GM18861 (cell line): ENCODE data around the gene PUS1.

Experiments
- ATAC-seq: cut with Tn5 transposase; IDR thresholded peaks from one replicate; pipeline ENCODE4 v1.9.1; 2021; ENCODE audit not compliant: unreplicated experiment

The PUS1 gene

DNA sequence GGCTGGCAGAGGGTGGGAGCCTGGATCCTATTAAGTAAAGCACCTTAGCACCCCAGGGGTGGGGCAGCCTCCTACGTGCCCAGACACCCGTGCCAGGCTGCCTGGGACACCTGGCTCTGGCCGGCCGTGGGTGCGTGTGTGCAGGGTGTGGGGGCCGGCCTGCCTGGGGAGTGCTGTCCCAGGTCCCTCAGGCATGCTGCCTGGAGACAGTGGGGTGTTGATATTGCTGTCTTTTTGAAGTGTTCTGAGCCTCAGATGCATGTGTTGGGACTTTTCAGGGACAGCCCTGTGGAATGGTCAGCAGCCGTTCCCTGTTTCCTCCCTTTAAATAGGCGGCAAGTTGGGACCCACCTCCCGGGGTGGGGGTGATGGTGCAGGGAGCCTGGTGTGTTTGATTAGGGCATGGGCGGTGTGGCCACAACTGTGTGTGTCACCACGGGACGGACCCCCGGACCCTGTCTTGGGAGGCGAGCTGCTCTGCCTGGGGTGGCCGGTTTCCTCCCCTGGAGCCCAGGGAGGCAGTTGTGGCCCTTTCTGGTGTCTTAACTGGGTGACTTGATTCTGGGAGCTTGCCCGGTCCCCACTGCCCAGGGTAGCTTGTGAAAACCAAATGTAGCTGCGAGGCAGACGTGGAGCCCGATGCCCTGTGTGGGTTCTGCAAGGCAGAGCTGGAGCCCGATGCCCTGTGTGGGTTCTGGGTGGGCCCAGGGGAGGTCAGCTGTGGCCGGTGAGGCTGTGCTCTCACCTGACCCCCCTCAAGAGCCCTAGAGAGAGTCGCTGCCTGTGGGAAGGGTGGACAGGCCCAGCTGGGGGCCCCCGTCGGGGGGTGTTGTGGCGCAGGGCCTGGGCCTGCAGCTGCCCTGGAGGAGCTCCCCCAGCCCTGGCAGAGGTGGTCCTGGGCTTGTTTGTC is 26.5 kb upstream of the PUS1 start:
- no peak for ATAC-seq

DNA sequence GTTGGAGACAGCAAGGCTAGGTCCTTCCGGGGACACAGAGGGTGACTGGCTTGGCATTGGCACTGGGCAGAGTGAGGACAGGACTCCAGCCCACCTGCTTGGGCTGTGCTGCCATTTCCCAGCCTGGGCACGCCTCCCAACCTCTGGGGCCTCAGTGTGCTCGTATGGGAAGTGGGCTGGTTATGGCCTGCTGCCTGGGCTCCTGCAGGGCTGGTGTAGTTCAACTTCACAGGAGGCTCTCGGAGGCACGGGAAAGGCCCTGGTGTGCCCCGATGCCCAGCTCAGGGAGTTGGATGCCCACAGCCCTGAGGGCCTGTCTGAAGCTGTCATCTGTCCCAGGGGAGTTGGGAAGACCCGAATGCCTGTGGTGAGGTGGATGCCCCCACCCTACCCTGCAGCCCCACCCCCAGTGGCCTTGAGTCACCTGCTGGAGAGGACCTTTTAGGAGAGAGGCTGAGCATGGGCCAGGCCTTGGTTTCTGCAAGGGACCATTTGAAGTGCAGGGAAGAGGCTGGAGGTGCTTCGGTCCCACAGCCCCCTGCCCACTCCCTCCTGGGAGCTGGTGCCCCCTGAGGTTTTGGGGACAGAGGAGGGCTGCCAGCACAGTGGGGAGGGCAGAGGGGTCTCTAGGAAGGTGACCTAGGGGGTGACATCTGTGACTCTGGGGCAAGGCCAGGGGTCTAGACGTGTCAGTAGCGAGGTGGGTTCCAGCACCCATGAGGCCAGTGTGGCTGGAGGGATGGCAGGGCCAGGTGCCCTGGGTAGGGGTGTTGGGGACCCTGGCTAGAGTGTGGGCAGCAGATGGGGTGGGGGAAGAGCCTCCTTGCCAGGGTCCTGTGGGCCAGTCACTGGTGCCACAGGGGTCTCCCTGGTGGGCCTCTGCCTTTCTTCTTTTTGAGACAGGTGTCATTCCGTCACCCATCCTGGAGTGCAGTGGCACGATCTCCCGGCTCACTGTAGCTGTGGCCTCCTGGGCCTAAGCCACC is 25.5 kb upstream of the PUS1 start:
- no peak for ATAC-seq

DNA sequence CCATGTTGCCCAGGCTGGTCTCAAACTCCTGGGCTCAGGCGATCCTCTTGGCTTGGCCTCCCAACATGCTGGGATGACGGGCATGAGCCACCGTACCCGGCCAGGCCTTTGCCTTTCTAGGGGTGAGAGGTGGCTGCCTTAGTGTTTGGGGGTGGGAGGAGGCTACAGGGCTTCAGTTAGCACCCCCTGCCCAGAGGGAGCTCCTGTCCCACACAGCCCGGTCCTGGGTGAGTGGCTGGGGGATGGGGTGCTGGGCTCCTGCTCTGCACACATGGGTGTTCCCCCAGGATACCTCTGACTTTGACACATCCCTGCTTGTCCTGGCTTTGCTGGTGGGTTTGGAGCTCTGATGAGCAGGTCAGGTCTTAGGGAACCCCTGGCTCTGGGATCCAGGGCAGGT is 24.7 kb upstream of the PUS1 start:
- ATAC-seq: no peak

DNA sequence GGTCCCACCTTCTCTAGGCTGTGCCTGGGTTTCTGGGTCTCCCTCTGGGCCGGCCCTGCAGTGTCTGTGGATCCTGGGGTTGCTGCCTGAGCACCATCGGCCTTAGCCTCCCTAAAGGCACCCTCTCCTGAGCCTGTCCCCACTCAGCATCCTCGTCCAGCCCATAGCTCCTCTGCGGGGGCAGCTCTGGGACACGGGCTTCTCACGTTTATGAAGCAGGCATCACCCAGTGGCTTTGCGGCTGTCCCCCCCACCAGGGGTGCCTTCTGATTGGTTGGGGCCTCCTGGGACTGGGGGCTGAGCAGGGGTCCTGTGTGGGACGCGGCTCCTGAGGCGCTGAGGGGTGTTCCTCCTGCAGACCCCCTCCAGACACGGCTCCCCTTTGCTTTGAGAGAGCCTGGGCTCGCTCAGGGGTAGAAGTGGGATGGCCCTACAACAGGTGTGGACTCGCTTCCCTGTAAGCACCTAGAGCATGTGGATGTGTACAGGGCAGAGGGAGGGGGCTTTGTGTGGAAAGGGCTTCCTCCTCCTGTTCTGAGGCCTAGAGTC is 23.9 kb upstream of the PUS1 start:
- ATAC-seq: no peak

DNA sequence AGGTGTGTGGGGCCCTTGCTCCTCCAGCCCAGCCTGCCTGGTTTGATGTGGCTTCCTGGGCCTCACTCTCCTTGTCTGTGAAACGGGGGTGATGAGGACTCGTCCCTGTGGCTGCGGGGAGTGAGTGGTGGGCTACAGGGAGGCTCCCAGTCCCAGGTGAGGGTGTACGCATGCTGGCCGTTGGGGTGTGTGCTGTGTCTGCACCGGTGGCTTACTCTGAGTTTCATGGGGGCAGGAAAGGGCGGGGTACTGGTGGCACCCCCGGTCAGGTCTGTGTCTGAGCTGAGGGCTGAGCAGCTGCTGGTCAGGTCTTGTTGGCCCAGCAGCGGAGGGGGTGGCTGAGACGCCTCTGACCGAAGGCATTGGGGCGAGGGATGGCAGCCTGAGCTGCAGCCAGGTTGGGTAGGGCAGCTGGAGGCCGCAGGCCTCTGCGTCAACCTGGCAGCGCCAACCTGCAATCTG is 23.4 kb upstream of the PUS1 start:
- no peak for ATAC-seq

DNA sequence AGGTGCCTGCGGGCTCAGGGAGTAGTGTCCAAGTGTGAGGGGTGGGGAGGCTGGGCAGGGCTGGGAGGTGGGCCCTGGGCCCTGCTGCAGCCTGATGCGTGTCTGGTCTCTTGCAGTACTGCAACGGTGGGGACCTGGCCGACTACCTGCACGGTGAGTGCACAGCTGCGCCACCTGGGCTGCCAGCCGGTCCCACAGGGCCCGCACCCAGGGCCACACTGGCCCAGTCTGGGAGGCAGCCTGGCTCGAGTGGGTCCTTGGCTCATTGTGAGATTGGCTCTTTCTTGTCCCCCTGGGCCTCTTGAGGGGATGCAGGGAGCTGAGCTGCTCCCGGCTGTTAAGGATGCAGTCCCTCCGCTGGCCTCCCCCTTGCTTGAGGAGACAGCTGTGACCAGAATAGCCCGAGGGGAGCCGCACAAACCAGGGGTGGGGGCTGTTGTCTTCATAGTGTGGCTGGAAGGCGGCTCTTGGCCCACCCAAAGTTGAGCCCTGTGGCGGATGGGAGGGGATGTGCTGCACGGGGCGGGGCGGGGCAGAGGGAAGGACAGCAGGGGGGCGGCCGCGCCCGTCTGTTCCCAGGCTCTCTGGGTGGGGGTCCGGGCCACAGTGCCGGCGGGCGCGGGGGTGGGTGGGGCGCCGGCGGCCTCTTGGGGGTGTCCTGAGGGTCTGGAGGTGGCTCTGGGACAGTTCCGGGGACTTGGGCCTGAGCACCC is 21.5 kb upstream of the PUS1 start:
- ATAC-seq: no peak

DNA sequence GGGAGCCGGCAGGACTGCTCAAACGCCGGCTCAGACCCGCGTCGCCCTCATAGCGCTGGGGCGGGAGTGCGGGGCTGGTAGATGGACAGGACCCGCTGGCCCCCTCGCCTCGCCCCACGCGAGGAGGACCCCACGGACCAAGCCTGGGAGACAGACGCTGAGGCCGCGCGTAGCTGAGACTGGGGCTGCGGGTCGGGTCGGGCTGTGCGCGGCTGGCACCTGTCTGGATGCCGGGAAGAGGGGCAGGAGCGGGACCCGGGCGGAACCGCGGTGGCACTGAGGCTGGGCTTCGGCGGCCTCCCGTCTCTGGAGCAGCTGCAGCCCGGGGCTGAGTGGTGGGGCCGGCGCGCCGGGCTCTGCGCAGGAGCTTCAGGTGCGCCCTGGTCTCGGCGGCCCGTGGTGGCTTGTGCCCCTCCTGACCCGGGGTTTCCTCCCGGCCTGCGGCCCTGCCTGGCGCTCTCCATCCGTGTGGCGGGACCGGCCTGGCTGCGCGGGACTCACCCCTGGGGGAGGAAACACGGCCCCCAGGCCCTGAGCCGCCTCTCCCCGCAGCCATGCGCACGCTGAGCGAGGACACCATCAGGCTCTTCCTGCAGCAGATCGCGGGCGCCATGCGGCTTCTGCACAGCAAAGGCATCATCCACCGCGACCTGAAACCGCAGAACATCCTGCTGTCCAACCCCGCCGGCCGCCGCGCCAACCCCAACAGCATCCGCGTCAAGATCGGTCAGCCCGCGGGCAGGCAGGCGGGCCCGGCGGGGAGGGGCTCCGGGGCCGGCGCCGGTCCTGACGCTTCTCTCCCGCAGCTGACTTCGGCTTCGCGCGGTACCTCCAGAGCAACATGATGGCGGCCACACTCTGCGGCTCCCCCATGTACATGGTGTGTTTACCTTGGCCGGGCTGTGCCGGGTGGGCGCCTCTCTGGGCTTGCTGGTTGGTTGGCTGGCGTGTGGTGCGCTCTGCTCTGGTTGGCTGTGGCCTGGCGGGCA is 20.7 kb upstream of the PUS1 start:
- ATAC-seq: no peak

DNA sequence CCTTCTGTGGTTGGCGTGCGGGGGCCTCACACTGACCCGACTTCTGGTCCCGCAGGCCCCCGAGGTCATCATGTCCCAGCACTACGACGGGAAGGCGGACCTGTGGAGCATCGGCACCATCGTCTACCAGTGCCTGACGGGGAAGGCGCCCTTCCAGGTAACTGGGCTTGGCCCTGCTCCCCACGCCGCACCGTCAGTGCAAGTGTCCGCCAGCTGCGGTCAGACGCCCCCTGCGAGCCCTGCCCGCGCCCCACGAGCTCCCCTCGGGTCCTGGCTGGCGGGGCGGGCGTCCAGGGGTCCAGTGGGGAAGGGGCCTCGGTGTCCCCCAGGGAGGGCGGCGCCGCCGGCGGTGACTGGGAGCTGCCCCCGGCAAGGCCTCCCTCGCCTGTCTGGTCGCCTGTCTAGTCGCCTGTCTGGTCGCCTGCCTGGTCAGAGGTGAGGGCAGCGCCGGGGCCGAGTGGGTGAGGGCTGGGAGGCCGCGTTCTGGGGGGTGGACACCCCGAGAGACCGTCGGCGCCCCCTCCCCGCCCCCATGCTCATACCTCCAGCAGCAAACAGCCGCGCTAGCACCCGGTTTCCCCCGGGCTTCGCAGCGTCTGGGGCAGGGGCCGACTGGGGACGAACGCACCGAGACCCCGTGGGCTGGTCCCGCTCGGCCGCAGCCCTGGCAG is 19.9 kb upstream of the PUS1 start:
- no peak for ATAC-seq

DNA sequence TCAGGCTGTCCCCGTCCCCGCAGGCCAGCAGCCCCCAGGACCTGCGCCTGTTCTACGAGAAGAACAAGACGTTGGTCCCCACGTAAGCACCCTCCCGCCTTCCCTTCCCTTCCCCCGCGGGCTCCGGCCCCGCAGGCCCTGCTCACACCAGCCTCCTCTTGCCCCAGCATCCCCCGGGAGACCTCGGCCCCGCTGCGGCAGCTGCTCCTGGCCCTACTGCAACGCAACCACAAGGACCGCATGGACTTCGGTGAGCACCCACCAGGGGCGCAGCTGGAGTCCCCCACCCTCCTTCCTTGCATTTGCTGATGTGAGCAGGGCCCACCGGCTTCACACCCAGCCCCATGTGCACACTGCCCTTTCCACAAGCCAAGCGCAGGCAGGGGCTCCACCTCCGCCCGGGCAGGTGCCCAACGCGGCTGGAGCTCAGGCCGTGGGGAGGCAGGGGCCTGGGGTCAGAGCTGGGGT is 19.3 kb upstream of the PUS1 start:
- no peak for ATAC-seq

DNA sequence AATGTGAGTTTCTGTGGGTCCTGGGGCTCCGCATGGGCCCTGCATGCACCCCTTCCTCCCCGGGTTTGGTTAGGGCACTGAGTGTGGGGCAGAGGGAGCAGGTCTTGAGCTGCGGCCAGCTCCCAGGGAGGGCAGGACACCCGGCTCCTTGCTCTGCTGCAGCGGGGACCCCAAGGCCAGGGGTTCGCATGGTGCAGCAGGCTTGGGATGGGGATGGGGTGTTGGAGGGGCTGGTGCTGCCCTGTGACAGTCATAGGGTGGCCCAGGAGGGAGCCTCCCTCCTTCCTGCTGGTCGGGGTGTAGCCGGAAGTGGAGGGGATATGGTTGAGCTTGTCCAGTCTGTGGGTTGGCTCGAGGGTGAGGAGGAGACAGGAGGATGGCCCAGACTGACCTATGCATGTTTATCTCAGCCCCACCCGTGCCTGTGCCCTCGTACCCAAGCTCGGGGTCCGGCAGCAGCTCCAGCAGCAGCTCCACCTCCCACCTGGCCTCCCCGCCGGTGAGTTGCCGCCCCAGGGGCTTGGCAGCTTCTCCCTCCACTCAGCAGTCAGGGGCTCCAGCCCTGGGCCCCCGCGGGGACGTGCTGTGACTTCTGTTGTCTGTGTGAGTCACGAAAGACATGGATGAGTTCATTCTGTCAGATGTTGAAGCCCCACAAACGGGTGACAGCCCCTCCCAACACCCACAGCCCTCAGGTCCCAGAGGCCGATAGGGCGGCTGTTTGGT is 18.6 kb upstream of the PUS1 start:
- ATAC-seq: no peak

DNA sequence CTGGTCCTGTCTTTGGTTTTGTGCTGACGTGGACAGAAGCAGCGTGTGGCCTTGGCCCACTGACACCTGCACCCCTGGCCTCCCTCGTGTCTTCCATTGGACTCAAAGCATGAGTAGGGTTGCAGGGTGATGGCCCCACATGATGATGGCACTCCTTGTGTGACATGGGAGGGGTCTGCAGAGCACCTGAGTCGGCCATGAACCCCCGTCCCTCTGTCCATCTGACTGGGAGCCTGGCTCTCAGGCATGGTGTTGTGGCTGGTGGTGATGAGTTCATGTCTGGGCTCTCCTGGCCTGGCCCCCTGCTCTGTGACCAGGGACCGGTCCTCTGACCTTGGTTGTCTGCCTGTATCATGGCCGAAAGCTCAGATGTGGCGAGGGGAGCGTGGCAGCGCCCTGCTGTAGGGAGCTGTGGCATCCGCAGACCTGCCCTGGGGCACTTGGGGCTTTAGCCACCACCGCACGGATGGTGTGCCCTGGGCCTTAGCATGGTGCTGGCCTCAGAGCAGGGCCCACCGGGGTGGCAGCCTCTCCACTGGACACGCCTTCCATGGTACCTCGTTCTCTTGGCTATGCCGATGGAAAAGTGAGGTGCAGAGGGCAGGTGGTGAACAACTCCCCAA is 17.9 kb upstream of the PUS1 start:
- ATAC-seq: no peak

DNA sequence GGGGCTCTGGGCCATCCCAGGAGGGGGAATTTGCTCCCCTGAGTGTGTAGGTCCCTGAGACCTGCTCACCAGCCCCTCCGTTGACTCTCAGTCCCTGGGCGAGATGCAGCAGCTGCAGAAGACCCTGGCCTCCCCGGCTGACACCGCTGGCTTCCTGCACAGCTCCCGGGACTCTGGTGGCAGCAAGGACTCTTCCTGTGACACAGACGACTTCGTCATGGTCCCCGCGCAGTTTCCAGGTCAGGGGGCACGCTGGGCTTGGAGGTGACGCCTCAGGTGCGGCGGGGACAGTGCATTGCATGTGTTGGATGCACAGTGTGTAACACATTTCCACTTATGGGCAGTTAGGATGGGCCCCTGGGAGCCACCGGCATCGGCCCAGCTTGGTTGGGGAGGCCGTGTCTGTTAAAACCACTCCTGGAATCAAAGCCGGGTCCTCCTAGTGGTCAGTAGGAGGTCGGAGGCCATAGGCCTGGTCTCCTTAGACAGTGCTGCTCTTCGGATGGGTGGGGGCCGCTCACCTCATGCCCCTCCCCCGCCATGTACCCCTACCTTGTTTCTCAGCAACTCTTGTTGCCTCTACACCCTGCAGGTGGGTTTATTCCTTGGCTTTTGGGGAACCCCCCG is 17.1 kb upstream of the PUS1 start:
- no peak for ATAC-seq

DNA sequence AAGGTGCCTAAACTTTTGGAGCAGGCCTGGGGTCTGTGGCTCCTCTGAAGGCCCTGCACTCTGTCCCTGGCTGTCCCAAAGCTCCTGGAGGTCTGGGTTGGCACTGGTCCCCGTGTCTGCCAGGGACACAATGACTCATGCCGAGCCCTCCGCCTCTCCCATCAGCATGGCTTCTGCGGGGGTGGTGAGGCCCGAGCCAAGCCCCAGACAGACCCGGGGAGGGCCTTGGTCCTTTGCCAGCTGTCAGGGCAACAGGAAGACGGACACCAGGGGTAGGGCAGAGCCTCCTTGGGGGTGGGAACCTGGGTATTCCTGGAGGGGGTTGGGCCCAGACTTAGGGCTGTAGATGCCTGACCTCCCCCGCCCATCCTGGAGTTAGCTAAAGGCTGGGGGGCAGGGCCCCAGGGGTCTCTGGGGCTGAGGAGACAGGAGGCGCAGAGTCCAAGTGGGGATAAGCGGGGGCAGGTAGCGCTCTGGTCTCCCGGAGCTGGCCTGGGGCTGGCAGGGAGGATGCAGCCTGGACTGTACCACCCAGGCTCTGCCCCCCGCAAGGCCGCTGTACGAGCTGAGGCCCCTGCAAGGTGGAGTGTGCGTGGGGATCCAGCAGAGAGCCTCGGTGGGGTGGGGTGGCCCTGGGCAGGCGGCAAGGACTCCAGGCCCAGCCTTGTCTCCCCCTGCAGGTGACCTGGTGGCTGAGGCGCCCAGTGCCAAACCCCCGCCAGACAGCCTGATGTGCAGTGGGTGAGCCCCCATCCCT is 16.4 kb upstream of the PUS1 start:
- no peak for ATAC-seq

DNA sequence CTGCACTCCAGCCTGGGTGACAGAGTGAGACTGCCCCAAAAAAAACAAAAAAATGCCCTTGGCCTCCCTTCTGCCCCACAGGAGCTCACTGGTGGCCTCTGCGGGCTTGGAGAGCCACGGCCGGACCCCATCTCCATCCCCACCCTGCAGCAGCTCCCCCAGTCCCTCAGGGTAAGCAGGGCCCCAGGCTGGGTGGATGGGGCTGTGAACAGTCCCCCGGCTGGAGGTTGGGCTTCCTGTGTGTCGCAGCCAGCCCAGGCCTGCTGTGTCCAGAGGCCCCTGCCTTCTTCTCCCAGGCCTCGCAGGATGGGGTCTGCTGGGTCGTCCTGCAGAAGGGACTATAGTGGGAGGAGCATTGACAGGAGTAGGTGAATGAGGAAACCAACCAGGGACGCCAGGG is 15.4 kb upstream of the PUS1 start:
- no peak for ATAC-seq

DNA sequence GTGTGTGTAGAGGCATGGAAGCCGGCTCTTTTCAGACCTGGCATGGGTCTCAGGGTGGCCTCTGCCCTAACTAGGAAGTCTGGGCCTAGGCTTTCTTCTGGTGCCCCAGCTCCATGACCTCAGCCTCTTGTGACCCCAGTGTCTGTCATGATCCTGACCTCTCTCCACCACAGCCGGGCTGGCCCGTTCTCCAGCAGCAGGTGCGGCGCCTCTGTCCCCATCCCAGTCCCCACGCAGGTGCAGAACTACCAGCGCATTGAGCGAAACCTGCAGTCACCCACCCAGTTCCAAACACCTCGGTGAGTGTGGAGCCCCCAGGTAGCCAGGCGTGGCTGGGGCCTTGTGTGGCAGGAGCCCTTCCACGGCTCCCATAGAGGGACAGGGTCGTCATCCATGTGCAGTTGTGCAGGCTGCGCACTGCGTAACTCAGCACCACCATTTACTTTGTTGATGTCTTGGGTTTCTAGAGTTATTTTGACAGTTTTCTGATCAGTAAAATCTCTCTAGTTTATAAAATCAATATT is 14.8 kb upstream of the PUS1 start:
- no peak for ATAC-seq

DNA sequence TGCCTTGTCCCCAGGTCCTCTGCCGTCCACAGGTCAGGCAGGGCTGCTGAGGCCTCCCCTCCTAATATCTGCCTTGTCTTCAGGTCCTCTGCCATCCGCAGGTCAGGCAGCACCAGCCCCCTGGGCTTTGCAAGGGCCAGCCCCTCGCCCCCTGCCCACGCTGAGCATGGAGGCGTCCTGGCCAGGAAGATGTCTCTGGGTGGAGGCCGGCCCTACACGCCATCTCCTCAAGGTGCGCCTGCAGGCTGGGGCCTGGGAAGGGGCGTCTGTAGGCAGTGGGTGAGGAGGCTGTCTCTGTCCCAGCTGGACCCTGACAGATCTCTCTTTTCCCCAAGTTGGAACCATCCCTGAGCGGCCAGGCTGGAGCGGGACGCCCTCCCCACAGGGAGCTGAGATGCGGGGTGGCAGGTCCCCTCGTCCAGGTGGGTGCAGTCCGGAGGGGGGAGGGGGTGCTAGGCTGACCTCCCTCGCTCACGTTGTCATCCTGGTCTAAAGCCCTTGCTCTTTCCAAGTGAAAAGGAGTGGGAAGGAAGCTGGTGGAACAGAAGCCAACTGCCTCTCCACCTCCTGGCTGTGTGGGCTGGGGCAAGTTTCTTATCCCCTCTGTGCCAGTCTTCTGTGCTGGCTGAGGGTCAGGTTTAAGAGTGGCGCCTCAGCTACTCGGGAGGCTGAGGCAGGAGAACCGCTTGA is 13.9 kb upstream of the PUS1 start:
- no peak for ATAC-seq
